Measurements from ENCODE around the gene CNGA2. TPM values are rescaled to one million over a fixed set of nuclear protein-coding genes. Genes with fewer than 3 reads are reported as not detected.
A peak's percentile ranks its signal among the peaks of the same experiment; 100 is the strongest.

CNGA2 gene
- total RNA-seq, 2 donors from 2014 or later: not detected

GRCh38 chrX:151776936-151777335 is 42.4 kb downstream of the CNGA2 start:
- peak; percentile 30 for DNase-seq (ENCODE audit: low spot score)
- Histone ChIP-seq H3K4me1 (no peaks in the 10 kb centered on the region), H3K4me3 (no peak overlapping the region), H3K9me3 (no peaks in the 10 kb centered on the region), H3K27me3 (no peaks in the 10 kb centered on the region), H3K36me3 (no peaks in the 10 kb centered on the region), H3K27ac (no peak overlapping the region)
- TF ChIP-seq CTCF (IDR thresholded peaks at IDR 0.05): no peak

DNA sequence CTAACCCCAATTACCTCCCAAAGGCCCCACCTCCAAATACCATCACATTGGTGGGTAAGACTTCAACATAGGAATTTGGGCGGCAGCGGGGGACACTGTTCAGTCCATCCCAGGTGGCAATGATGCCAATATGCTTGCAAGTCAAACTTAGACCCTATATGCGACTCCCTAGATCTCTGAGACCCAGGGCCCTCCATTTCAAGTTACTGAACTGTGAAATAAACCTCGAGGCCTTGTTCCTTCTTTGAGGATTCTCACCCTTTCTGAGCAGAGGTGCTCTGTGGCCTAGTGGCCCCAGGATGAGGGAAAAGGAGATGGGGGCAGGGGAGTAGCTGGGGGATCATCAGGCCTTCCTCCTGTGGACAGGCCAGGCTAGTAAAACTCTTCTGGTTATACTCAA is 44.7 kb downstream of the CNGA2 start:
- no peak overlapping the region for H3K27ac ChIP-seq
- no peaks in the 10 kb centered on the region for H3K4me1 ChIP-seq
- no peaks in the 10 kb centered on the region for H3K36me3 ChIP-seq
- no peaks in the 10 kb centered on the region for H3K27me3 ChIP-seq
- H3K4me3 ChIP-seq: no peak overlapping the region
- DNase-seq (ENCODE audit: low spot score): peak; percentile 18
- no peak for TF ChIP-seq CTCF (IDR thresholded peaks at IDR 0.05)
- no peaks in the 10 kb centered on the region for H3K9me3 ChIP-seq

- Histone ChIP-seq H3K4me1 (no peaks in the 10 kb centered on the region), H3K9me3 (no peaks in the 10 kb centered on the region), H3K36me3 (no peaks in the 10 kb centered on the region), H3K27me3 (no peaks in the 10 kb centered on the region), H3K27ac (no peak overlapping the region), H3K4me3 (no peak overlapping the region)
- no peak for TF ChIP-seq CTCF (IDR thresholded peaks at IDR 0.05)
- DNase-seq (ENCODE audit: low spot score): peak; percentile 23
Measured at GRCh38 chrX:151780621-151781020, 46.1 kb downstream of the CNGA2 start.

GRCh38 chrX:151789179-151789800 is 54.7 kb downstream of the CNGA2 start:
- DNase-seq (ENCODE audit: low spot score): peak; percentile 66
- Histone ChIP-seq H3K9me3 (no peaks in the 10 kb centered on the region), H3K27me3 (no peaks in the 10 kb centered on the region), H3K4me1 (no peaks in the 10 kb centered on the region), H3K36me3 (no peaks in the 10 kb centered on the region), H3K4me3 (no peak overlapping the region), H3K27ac (no peak overlapping the region)
- no peak for TF ChIP-seq CTCF (IDR thresholded peaks at IDR 0.05)

DNA sequence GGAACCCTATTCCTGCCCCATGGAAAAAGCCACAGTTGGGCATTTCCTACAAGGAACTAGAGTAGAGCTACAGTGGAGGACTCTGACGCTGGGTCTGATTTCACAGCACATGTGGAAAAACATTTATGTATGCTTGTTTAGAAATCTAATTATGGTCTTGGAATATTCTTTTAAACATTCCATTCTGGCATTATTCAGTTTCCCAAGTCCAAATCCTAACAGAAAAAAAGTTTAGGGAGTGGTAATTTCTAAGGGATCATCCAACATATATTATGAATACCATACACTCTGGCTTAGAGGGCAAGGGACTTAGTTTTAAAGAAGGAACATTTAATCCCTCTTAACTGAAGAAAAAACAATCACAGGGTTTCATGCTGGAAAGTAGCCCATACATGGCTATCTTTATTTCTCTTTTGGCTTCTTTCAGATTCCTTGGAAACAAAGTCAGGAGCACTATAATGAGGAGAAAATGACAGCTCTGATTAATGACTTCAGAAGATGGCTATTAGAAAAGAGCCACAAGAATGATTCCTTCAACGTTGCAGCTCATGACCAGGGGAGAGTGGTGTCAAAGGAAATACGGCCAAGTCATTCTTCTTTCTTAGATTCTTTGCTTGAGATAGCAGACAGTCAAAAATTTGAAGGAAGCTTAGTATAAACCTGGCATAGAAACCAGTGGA is 56.1 kb downstream of the CNGA2 start:
- H3K4me1 ChIP-seq: no peaks in the 10 kb centered on the region
- DNase-seq (ENCODE audit: low spot score): peak; percentile 42
- H3K9me3 ChIP-seq: no peaks in the 10 kb centered on the region
- H3K27ac ChIP-seq: no peak overlapping the region
- no peaks in the 10 kb centered on the region for H3K27me3 ChIP-seq
- H3K36me3 ChIP-seq: no peaks in the 10 kb centered on the region
- no peak overlapping the region for H3K4me3 ChIP-seq
- no peak for TF ChIP-seq CTCF (IDR thresholded peaks at IDR 0.05)
